HG03064 (cell line): ENCODE results near the gene ZFYVE27.
A peak's percentile ranks its signal among the peaks of the same experiment; 100 is the strongest.

Experiments
- ATAC-seq: cut with Tn5 transposase; IDR thresholded peaks from one replicate; pipeline ENCODE4 v1.9.1; 2021; ENCODE audit warnings: low read depth; ENCODE audit not compliant: unreplicated experiment

The ZFYVE27 gene

DNA sequence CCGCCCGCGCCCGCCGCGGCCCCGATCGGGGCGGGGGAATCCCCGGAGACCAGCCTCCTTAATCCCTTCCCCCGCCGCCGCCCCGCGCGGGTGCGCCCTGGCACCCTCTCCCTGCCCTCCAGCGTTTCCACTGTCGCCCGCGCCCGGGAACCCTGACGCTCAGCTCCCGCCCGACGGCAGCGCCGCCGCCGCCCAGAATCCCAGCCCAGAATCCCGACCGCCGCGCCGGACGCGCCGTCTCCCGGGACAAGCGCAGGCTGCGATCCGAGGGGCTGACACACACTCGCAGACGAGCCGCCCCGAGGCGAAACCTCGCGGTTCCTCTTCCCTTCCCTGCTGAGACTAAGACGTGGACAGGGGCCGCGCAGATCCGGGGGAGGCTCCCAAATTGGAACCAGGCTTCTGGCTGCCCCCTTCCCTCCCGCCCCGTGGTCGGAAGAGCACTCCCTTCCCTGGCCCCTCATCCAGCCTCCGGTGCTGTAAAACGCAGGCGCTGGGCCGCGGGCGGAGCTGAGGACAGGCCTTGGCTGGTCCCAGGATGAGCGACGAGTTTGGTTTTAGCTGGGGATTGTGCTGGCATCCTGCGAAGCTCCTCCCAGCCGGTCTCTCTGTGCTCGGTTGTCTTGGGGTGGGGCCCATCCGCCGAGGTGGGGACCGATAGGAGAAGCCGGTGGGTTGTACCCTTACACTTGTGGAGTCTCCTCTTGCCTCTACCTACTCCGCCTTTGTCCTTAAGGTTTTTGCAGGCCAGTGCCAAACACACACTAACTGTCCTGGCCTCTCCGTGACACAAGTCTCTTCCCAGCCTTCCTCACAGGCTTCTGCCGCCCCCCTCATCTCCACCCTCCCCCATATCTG is 22.3 kb upstream of the ZFYVE27 start:
- peak; percentile 39 for ATAC-seq

DNA sequence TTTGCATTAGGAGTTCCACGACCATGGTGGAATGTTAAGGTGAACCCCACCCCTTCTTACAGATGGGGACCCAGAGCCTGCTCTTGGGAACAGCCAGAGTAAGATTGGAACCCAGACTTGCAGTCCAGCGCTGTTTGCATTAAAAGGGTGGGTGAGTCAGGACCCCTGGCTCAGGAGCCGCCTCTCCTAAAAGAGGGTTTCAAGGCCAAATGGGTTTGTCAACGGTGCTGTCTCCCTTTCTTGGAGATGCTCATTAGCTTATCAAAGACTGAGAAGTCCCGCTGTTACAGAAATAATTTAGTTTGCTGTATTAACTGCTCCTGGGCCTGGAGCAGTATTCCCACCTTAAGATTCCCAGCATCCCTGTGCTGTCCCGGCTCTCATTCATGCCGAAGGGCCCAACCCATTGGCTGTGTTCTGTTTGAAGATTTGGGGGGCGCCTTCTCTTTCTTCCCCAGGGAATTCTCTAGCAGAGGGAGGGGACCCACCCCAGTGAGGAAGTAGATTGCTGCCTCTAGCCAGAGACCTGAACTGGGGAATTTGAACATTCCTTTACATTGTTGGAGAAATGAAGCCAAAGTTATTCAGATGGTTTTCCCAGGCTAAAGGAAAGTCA is 21.6 kb upstream of the ZFYVE27 start:
- ATAC-seq = no peak

DNA sequence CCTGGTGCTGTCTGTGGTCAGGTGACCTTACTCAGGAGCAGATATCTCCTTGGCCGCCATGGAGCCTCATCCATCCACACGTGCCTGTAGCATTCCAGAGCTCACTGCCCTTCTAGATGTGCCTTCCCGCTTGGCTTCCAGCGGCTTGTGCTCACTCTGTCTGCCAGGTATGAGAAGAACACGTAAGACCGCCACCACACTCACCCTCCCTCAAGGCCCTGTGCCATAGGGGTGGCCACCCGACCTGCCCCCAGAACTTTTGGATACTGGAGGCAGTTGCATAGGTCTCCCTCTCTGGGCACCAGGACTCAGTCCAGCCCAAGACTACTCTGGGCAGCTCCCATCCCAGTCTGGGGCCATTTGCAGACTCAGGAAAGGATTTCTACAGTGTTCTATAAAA is 19.3 kb upstream of the ZFYVE27 start:
- no peak for ATAC-seq

DNA sequence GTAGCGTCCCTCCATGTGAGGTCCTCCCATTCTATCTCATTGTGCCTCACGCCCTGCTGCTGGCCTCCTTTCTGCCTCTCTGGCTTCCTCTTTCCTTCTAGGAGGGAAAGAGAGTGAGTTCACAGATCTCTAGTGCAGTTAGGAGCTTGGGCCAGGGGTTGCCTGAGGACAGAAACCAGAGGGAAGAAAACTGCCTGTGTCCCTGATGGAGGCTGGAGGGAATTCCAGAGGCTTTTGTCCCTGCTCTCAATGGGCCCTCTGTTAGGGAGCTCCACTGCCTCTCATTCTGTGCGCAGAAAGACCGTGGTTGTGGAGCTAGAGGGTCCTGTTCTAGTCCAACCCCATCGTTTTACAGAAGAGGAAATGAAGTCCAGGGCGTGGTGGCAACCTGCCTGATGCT is 18.8 kb upstream of the ZFYVE27 start:
- ATAC-seq = no peak

DNA sequence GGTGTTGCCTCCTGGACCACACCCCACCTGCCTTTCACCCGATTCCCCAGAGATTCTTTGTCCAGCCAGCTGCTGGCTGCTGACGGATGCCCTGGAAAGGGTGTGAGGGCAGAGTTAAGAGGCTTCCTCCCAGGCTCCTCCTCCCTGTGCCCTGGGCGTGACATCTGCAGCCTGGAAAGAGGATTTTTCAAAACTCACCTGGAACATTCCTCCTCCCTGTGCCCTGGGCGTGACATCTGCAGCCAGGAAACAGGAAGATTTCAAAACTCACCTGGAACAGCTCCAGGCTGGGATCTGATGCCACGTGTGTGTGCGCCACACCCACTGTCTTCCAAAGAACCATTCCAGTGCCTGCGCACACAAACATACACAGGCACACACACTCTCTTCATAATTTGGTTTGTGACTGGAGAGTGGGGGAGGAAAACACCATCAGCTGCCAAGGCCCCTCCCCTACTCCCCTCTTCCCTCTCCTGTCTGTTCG is 18.2 kb upstream of the ZFYVE27 start:
- ATAC-seq = no peak

DNA sequence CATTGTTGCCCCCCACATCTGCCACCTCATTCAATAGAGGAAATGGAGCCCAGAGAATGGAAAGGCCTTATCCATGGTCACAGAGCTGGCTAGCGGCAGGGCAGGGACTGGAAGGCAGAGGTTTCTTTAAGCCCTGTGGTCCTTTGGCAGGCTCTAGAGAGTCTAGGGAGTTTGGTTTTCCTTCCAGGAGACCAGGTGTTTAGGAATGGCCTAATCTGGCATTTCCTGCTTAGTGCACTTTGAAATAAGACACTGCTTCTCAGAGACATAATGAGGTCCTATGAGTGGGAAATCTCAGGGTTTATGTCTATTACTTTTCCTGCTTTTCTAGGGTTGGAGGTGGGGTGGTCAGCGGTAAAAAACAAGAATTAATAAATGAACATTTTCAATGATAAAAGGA is 17.3 kb upstream of the ZFYVE27 start:
- ATAC-seq = no peak

DNA sequence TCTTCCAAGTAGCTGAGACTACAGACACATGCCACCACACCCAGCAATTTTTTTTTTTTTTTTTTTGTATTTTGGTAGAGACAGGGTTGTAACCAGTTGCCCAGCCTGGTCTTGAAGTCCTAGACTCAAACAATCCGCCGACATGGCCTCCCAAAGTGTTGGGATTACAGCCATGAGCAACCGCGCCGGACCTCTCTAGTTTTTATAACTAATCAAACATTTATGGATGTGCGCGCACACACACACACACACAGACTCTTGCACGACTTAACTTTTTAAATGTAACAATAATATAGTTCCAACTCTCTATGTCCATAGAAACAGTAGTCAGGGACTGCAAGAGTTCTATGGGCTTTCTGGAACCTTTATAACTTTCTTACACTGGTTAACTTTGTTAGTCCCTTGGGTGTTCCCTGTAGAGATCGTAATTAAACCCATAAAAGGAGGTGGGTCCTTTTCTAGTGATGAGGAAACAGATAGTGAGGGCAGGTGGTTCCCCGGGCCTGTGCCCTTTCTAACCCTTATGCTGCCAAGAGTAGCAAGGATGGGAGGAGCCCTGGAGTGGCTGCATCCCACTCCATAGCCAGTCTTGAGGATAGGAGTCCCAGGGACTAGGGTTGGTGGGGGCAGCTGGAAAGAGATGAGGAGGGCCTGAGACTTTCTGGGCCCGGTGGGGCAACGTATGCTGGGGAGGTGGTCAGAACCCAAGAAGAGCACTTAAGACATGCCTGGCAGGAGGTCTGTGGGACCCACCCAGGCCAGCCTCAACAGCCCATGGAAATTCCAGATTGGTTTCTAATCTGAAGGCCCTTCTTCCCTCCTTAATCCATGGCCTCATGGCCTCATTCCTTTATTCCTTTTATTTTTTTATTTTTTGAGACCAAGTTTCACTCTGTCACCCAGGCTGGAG is 14.8 kb upstream of the ZFYVE27 start:
- no peak for ATAC-seq

DNA sequence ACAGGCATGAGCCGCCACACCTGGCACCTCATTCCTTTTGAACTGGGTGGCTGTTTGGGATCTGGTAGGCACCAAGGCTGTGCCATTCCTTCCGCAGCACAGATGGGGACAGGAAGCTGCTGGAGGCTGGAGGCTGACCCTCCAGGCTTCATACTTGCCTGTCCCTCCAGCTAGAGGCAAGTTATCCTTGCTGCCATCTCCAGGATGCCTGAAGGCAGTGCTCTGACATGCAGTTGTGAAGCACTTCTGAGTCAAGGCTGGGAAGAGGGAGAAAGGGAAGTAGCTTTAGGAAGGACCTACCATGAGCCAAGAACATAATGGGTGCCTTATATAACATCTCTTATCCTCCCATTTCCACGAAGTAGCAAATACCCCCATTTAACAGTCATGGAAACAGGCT is 13.9 kb upstream of the ZFYVE27 start:
- no peak for ATAC-seq

DNA sequence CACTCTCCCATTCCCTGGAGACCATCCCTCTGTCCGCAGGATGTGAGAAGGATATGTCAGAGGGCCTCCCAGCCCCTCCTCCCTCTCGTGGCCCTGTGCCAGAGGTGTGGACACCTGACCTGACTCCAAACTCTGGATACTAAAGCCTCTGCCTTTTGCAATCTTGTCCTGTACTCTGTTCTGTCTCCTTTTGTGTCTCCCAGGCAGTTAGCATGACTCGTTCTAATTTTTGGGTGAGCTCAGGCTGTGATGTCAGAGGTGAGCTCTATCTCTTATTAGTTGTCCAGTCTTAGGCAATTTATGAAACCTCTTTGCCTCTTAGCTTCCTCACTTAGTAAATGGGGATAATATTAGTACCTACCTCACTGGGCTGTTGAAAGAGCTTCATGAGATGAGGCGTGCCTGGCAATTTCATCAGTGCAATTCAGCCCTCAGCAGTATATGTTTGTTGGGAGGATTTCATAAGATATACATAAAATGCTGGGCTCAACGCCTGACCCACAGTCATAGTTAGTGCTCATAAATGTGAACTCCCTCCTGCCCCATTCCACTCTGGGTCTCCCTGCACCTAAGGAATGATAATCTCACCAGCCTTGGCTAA is 12.5 kb upstream of the ZFYVE27 start:
- ATAC-seq = no peak

DNA sequence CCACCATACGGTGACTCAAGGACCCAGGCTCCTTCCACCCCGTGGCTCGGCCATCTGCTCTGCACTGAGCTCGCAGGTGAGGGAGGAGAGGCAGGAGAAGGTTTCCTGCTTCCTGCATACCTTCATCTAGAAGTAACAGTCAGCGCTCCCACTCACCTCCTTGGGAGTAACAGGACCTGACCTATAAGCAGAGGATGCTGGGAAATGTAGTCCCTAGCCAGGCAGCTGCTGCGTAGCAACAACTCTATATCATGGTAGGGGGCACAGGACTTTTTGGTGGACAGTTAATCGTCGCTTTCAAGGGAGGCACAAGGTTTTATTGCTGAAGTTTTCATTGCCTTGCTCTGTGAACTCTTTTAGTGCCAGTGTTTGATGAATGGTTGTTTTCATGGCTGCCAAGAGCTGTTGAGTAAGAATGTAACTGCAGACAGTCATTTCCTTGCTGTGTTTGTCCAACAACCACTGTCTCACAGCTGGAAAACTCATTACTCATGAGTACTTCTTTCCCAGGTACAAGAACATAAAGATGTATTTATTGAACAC is 10.2 kb upstream of the ZFYVE27 start:
- ATAC-seq = no peak

DNA sequence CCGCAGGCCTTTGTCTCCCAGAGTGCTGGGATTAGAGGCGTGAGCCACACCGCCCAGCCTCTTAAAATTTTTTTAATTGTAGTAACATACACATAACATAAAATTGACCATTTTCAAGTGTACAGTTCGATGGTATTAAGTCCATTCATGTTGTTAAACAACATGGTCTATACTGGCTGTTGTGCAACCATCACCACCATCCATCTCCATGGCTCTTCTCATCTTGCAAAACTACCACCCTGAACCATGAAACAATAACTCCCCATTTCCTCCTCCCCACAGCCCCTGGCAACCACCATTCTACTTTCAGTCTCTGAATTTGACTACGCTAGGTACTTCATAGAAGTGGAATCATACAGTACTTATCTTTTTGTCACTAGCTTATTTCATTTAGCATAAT is 7.9 kb upstream of the ZFYVE27 start:
- ATAC-seq = no peak

DNA sequence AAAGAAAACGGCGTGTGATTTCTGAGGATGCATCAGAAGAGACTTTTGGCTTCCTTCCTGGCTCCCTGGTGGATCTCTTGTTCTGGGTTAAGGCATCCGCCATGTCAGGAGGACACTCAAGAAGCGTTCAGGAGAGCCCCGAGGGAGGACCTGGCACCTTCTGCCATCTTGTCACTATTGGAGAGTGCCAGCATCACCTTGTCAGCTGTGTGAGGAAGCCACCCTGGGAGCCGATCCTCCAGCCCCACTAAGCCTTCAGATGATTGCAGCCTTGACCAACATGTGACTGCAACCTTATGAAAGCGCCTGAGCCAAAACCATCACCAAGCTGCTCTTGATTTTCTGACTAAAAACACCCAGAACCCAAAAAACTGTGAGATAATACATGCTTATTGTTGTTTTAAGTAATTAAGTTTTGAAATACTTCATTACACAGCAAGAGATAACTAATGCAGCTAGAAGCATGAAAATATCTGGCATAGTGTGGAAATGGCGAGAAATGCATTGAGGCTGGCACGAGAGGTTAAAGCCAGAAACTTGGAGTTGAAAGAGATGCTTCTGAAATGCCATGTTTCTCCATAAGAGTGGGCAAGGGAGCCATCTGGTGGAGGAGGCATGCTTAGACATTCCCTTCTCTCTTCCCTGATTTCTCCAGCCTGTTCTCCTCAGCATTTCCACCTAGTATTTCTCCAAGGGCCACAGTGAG is 5.4 kb upstream of the ZFYVE27 start:
- no peak for ATAC-seq

DNA sequence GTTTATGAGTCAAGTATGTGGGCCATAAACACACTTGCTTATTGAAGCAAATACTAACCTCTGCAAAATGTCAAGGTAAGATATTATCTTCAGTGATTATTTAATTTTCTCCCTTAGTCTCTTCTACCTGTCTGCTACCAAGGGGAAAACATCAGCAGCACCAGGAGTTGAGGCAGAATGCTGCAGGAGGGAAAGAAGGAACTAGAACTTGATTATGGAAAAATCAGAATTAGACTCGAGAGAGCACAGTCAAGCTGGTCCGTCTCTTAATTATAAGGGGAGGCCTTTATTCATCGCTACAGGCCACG is 4.9 kb upstream of the ZFYVE27 start:
- ATAC-seq = no peak

DNA sequence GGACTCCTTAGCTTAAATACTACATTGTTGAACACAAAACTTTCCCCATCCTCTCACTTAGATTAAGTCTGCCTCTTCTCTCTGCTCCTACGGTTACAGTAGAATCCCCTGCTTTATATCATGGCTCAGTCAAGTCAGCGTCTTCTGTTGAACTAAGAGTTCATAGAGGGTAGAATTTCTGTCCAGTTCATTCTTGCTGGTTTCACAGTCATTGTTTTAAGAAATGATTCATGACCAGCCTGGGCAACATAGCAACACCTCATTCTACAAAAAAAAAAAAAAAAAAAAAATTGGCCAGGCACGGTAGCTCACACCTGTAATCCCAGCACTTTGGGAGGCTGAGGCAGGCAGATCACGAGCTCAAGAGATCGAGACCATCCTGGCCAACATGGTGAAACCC is 3.7 kb upstream of the ZFYVE27 start:
- no peak for ATAC-seq

DNA sequence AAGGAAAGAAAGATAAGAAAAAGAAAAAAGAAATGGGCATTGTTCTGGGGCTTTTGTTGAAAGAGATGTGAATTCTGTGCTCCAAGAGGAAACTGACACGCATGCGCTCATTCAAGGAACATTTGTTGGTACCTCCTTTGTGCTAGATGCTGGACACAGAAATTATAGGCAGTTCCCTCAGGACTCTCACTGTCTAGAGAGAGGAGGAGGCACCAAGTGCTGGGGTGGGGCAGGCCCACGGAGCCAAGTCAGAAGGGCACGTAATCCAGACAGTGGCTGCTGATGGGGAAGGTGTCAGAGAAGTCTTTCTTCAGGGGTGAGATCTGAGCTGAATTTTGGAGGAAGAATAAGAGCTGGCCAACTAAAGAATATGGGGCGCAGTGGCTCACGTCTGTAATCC is 2.9 kb upstream of the ZFYVE27 start:
- ATAC-seq = no peak

DNA sequence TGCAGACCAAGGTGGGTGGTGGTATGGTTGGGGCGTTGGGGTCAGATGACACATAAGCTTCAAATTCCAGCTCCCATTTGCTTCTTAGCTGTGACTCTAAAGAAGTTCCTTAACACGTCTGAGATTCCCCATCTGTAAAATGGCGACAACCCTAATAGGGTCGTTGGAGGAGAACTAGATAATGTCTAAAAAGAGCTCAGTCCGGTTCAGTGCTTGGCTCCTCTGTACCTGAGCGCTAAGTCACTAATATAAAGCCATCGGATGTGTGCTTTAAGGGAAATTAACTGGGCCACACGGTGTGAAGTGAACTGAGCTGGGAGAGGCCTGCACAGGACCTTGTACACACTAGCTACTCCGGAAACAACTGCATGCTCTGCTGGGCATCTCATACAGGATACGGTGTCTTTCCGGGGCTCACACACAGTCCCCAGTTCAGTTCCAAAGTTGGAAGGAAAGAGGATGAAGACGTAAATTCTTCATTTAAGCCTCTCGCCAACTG is 476 bp upstream of the ZFYVE27 start:
- peak; percentile 7 for ATAC-seq

DNA sequence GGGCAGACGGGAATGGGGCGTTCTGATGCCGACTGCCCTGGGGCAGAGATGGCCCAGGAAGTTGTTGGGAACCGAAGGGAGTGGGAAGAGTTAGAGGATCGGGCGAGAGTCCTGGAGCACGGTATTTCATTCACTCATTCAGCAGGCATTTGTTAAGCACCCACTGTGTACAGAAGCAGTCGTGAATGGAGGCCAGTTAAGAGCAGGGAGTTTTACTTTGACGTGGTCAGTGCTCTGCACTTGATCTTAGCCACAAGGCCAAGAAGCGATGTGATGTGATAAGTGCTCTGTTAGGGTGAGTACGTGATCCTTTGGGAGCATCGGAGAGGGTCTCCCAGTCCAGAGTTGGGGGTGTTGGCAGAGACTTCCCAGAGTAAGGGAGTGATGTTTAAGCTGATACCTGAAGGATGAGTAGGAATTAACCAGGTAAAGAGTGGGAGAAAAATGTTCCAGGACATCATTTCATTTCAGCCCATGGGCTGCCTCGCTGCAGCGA is 890 bp downstream of the ZFYVE27 start:
- ATAC-seq = no peak

DNA sequence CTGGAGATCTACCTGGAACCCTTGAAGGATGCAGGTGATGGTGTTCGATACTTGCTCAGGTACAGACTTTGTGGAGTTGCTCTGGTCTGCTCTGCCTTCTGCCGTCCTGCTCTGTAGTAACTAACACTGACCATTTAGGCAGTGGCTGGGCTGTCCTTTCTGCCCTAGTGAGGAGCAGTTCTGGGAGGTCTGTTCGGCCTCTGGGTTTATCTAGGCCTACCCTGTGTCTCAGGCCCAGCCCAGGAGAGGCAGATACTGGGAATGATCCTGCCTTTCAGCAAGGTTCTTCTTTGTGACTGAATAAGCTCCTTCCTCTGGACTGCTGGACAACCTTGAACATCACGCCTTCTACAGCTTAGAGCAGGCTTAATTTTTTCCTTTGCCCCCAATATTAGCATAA is 1.7 kb downstream of the ZFYVE27 start:
- no peak for ATAC-seq

DNA sequence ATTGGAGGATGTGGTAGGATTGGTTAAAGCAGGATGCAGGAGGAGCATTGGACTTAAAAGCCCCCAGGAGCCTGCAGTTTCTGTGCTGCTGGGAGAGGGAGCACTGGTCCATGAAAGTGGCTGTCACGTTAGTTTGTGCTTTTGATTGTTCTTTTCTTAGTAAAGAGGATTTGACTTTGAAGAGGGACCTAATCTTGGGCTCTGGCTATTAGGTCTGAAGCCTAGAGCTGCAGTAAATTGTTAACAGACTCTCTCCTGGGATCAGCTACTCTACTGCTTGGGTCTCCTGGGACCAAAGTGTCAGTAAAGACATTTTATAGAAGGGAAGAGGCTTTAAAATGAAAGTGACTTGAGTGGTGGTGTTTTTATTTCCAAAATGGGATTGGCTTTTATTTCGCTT is 3.7 kb downstream of the ZFYVE27 start:
- no peak for ATAC-seq
